Measurements from ENCODE around the gene CD320.
A peak's percentile ranks its signal among the peaks of the same experiment; 100 is the strongest.
"Not testable (repeated sequence)": the region's sequence is repeated elsewhere in the genome, so short reads cannot be mapped to it uniquely, and the experiment has no call there.

Gene CD320

GRCh38 chr19:8316351-8317125 is 8.4 kb upstream of the CD320 start:
- Histone ChIP-seq H3K4me1 (ENCODE audit: control insufficient read depth, low read depth, low read length) (peaks cover 6% of the 10 kb centered on the region), H3K27me3 (ENCODE audit: control insufficient read depth, insufficient read depth, low read length) (no peaks in the 10 kb centered on the region), H3K36me3 (ENCODE audit: control insufficient read depth, low read depth, low read length) (peaks cover 13% of the 10 kb centered on the region), H3K27ac (ENCODE audit: low read length) (no peak overlapping the region), H3K4me3 (ENCODE audit: low read length) (no peak overlapping the region), H3K9me3 (ENCODE audit: control insufficient read depth, low read depth, low read length) (no peaks in the 10 kb centered on the region), H3K9ac (ENCODE audit: low read length) (no peak overlapping the region)

- H3K4me1 ChIP-seq (ENCODE audit: control insufficient read depth, low read depth, low read length); H3K9me3 ChIP-seq (ENCODE audit: control insufficient read depth, low read depth, low read length); H3K27ac ChIP-seq (ENCODE audit: low read length); H3K4me3 ChIP-seq (ENCODE audit: low read length); H3K9ac ChIP-seq (ENCODE audit: low read length); H3K27me3 ChIP-seq (ENCODE audit: control insufficient read depth, insufficient read depth, low read length): not testable (repeated sequence)
- peaks cover 23% of the 10 kb centered on the region for H3K36me3 ChIP-seq (ENCODE audit: control insufficient read depth, low read depth, low read length)
Observed at GRCh38 chr19:8314981-8315640, 7.0 kb upstream of the CD320 start.

- Histone ChIP-seq H3K9me3 (ENCODE audit: control insufficient read depth, low read depth, low read length) (no peaks in the 10 kb centered on the region), H3K9ac (ENCODE audit: low read length) (no peak overlapping the region), H3K27me3 (ENCODE audit: control insufficient read depth, insufficient read depth, low read length) (no peaks in the 10 kb centered on the region), H3K27ac (ENCODE audit: low read length) (no peak overlapping the region), H3K4me3 (ENCODE audit: low read length) (no peak overlapping the region), H3K36me3 (ENCODE audit: control insufficient read depth, low read depth, low read length) (peaks cover 23% of the 10 kb centered on the region), H3K4me1 (ENCODE audit: control insufficient read depth, low read depth, low read length) (peaks cover 7% of the 10 kb centered on the region)
Observed at GRCh38 chr19:8311461-8312260, 3.5 kb upstream of the CD320 start.

GRCh38 chr19:8310342-8311055 is 2.3 kb upstream of the CD320 start:
- Histone ChIP-seq H3K4me3 (ENCODE audit: low read length) (no peak overlapping the region), H3K4me1 (ENCODE audit: control insufficient read depth, low read depth, low read length) (peaks cover 7% of the 10 kb centered on the region), H3K27me3 (ENCODE audit: control insufficient read depth, insufficient read depth, low read length) (no peaks in the 10 kb centered on the region), H3K9me3 (ENCODE audit: control insufficient read depth, low read depth, low read length) (no peaks in the 10 kb centered on the region), H3K36me3 (ENCODE audit: control insufficient read depth, low read depth, low read length) (peaks cover 21% of the 10 kb centered on the region), H3K27ac (ENCODE audit: low read length) (no peak overlapping the region), H3K9ac (ENCODE audit: low read length) (no peak overlapping the region)

- H3K27me3 ChIP-seq (ENCODE audit: control insufficient read depth, insufficient read depth, low read length) = no peaks in the 10 kb centered on the region
- H3K4me3 ChIP-seq (ENCODE audit: low read length) = peak overlapping the region; percentile 88
- peaks cover 10% of the 10 kb centered on the region for H3K36me3 ChIP-seq (ENCODE audit: control insufficient read depth, low read depth, low read length)
- H3K9ac ChIP-seq (ENCODE audit: low read length) = no peak overlapping the region
- H3K4me1 ChIP-seq (ENCODE audit: control insufficient read depth, low read depth, low read length) = peaks cover 7% of the 10 kb centered on the region
- no peaks in the 10 kb centered on the region for H3K9me3 ChIP-seq (ENCODE audit: control insufficient read depth, low read depth, low read length)
- no peak overlapping the region for H3K27ac ChIP-seq (ENCODE audit: low read length)
Observed at GRCh38 chr19:8308891-8309291, 733 bp upstream of the CD320 start.

- Histone ChIP-seq H3K27me3 (ENCODE audit: control insufficient read depth, insufficient read depth, low read length) (no peaks in the 10 kb centered on the region), H3K9ac (ENCODE audit: low read length) (peak overlapping the region; percentile 88), H3K4me1 (ENCODE audit: control insufficient read depth, low read depth, low read length) (peaks cover 7% of the 10 kb centered on the region), H3K9me3 (ENCODE audit: control insufficient read depth, low read depth, low read length) (no peaks in the 10 kb centered on the region), H3K36me3 (ENCODE audit: control insufficient read depth, low read depth, low read length) (peaks cover 11% of the 10 kb centered on the region), H3K27ac (ENCODE audit: low read length) (peak overlapping the region; percentile 45), H3K4me3 (ENCODE audit: low read length) (peak overlapping the region; percentile 88)
Observed at GRCh38 chr19:8307400-8307964, 676 bp downstream of the CD320 start.

GRCh38 chr19:8306235-8307054 is 1.7 kb downstream of the CD320 start:
- peaks cover 7% of the 10 kb centered on the region for H3K4me1 ChIP-seq (ENCODE audit: control insufficient read depth, low read depth, low read length)
- H3K27me3 ChIP-seq (ENCODE audit: control insufficient read depth, insufficient read depth, low read length) = no peaks in the 10 kb centered on the region
- peak overlapping the region; percentile 88 for H3K9ac ChIP-seq (ENCODE audit: low read length)
- H3K27ac ChIP-seq (ENCODE audit: low read length) = no peak overlapping the region
- no peaks in the 10 kb centered on the region for H3K9me3 ChIP-seq (ENCODE audit: control insufficient read depth, low read depth, low read length)
- H3K36me3 ChIP-seq (ENCODE audit: control insufficient read depth, low read depth, low read length) = peaks cover 18% of the 10 kb centered on the region
- peak overlapping the region; percentile 88 for H3K4me3 ChIP-seq (ENCODE audit: low read length)

- Histone ChIP-seq H3K9ac (ENCODE audit: low read length) (no peak overlapping the region), H3K36me3 (ENCODE audit: control insufficient read depth, low read depth, low read length) (peaks cover 13% of the 10 kb centered on the region), H3K27me3 (ENCODE audit: control insufficient read depth, insufficient read depth, low read length) (no peaks in the 10 kb centered on the region), H3K9me3 (ENCODE audit: control insufficient read depth, low read depth, low read length) (no peaks in the 10 kb centered on the region), H3K4me1 (ENCODE audit: control insufficient read depth, low read depth, low read length) (peaks cover 7% of the 10 kb centered on the region), H3K27ac (ENCODE audit: low read length) (no peak overlapping the region), H3K4me3 (ENCODE audit: low read length) (no peak overlapping the region)
Observed at GRCh38 chr19:8305798-8306197, 2.4 kb downstream of the CD320 start.

GRCh38 chr19:8304841-8305621 is 3.1 kb downstream of the CD320 start:
- no peaks in the 10 kb centered on the region for H3K9me3 ChIP-seq (ENCODE audit: control insufficient read depth, low read depth, low read length)
- H3K4me3 ChIP-seq (ENCODE audit: low read length) = no peak overlapping the region
- H3K9ac ChIP-seq (ENCODE audit: low read length) = no peak overlapping the region
- no peaks in the 10 kb centered on the region for H3K27me3 ChIP-seq (ENCODE audit: control insufficient read depth, insufficient read depth, low read length)
- peaks cover 9% of the 10 kb centered on the region for H3K36me3 ChIP-seq (ENCODE audit: control insufficient read depth, low read depth, low read length)
- no peak overlapping the region for H3K27ac ChIP-seq (ENCODE audit: low read length)
- peaks cover 7% of the 10 kb centered on the region for H3K4me1 ChIP-seq (ENCODE audit: control insufficient read depth, low read depth, low read length)

GRCh38 chr19:8302734-8303133 is 5.4 kb downstream of the CD320 start:
- peaks cover 7% of the 10 kb centered on the region for H3K4me1 ChIP-seq (ENCODE audit: control insufficient read depth, low read depth, low read length)
- peaks cover 9% of the 10 kb centered on the region for H3K36me3 ChIP-seq (ENCODE audit: control insufficient read depth, low read depth, low read length)
- no peak overlapping the region for H3K4me3 ChIP-seq (ENCODE audit: low read length)
- H3K27ac ChIP-seq (ENCODE audit: low read length) = no peak overlapping the region
- H3K27me3 ChIP-seq (ENCODE audit: control insufficient read depth, insufficient read depth, low read length) = no peaks in the 10 kb centered on the region
- H3K9ac ChIP-seq (ENCODE audit: low read length) = no peak overlapping the region
- H3K9me3 ChIP-seq (ENCODE audit: control insufficient read depth, low read depth, low read length) = no peaks in the 10 kb centered on the region

Data from iPS-18a (cell line).